Stomach smooth muscle (tissue), 2 donors: ENCODE results near the gene RHBDD1.
A peak's percentile ranks its signal among the peaks of the same experiment; 100 is the strongest.

ENCODE experiments used
- H3K27ac ChIP-seq: one replicate; pipeline ENCODE4 v1.7.0; 2013; ENCODE audit warnings: mild to moderate bottlenecking, low read length, inconsistent platforms
- H3K27me3 ChIP-seq, 2 donors: one replicate each; pipeline ENCODE4 v1.7.0; 2013; ENCODE audit warnings: low read length in 2 of 2; ENCODE audit not compliant: insufficient read depth in 2 of 2, control insufficient read depth in 1 of 2
- H3K36me3 ChIP-seq, 2 donors: one replicate each; pipeline ENCODE4 v1.7.0; 2013; ENCODE audit warnings: low read length in 2 of 2; ENCODE audit not compliant: control insufficient read depth in 2 of 2, insufficient read depth in 2 of 2
- H3K4me1 ChIP-seq: one replicate; pipeline ENCODE4 v1.7.0; 2013; ENCODE audit warnings: low read length; ENCODE audit not compliant: control insufficient read depth, insufficient read depth
- H3K4me3 ChIP-seq, 2 donors: one replicate each; pipeline ENCODE4 v1.7.0; 2013; ENCODE audit warnings: low read length in 2 of 2
- H3K9ac ChIP-seq, 2 donors: one replicate each; pipeline ENCODE4 v1.7.0; 2013; ENCODE audit warnings: low read length in 2 of 2, mild to moderate bottlenecking in 1 of 2
- H3K9me3 ChIP-seq, 2 donors: one replicate each; pipeline ENCODE4 v1.7.0; 2013; ENCODE audit warnings: low read length in 2 of 2; ENCODE audit not compliant: control insufficient read depth in 2 of 2
- donor health status: healthy.
- donor health status: Pancreatic carcinoma.

The RHBDD1 gene

DNA sequence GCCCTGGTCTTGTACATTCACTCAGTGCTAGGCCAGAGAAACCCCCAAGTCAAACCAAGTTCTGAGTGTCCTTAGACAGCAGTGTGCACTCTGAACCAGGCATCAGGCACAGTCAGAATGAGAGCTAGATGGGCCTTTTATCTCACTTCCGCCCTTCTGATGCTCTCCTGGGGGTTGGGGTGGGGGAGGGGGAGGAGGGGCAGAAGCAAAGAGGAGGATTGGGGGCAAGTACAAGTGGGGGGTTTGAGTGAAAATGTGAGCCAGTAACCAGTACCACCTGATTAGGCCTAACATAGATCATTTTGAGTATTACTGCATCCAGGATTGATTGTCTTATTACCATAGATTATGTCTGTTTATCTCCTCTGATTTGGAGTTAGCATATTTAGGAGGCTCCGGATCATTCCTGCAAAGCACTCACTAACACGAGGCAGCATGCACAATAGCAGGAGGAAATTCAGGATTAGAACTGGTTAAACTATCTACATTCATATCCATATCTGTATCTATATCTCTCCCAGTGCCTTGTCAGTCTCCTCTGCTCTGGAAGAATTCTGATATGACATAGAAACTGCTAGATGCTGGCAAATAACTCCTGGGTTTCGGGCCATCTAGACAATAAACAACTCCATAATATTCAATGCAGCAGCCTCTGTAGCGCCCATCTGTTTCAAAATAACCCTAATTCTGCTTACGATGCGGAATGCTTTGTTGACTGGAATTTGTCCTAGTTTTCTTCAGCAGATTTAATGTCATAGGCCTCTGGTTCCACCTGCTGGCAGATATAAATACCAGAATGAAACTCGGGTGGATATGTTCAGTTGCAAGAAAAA, 149.1 kb downstream of the RHBDD1 start:
- Histone ChIP-seq H3K4me1 (peaks cover 2% of the 10 kb centered on the region), H3K27me3 (no peaks in the 10 kb centered on the region), H3K4me3 (peak overlapping the region in 1 of 2 donors; percentile 21), H3K36me3 (peaks cover 0 to 2% of the 10 kb centered on the region in 2 donors), H3K27ac (no peak overlapping the region), H3K9me3 (no peaks in the 10 kb centered on the region), H3K9ac (no peak overlapping the region)

DNA sequence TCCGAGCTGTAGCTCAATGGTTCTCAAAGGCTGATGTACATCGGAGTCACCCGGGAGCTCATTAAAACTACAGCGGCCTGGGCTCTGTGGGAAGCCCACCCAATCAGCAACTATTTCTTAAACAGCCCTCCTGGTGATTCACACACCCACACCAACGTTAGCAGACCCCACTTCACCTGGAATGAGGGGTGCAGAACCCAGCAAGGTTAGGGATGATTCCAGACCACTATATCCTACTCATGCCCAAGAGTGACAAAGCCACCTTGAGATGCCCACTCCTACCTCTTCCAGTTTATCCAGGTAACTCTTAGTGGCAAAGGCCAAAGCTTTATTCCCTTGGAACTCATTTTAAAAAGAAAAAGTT, 149.7 kb downstream of the RHBDD1 start:
- no peak overlapping the region for H3K27ac ChIP-seq
- peaks cover 0 to 2% of the 10 kb centered on the region in 2 donors for H3K36me3 ChIP-seq
- H3K27me3 ChIP-seq: no peaks in the 10 kb centered on the region
- H3K4me1 ChIP-seq: peaks cover 2% of the 10 kb centered on the region
- no peak overlapping the region for H3K4me3 ChIP-seq
- no peaks in the 10 kb centered on the region for H3K9me3 ChIP-seq
- H3K9ac ChIP-seq: no peak overlapping the region

DNA sequence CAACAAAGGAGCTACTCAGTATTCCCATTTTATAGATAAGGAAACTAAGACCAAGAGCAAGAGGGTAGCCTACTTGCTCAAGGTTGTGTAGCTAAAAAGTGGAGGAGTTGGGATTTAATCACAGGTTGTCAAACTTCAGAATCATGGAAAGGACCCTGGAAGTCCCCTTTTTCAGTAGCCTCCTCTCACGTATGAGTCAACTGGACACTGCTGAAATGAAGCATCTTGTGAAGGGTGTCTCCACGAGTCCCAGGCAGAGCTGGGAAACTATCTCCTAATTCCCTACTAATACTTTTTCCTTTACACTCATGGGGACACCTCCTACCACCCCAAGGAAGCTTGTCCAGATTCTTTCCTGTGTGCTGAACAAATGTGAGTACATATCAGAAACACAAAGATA, 155.8 kb downstream of the RHBDD1 start:
- no peak overlapping the region for H3K9ac ChIP-seq
- H3K27ac ChIP-seq: no peak overlapping the region

DNA sequence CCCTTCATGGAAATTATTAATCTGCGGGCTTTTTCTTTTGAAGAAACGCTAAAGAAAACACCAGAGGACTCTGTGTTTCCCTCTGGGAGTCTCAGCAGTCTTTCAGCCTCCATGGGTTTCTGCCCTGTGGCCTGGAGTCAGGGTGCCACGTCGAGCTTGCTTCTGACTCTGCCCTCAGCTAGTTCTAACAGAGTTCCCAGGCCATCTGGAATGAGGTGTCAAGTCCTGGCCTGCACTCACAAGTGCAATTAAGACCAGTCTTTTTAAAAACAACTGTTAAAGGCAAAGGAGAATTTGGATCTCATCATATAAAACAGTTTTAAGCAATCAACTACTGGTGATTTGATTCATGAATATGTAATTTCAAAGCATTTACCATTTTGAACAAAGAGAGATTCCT, 157.3 kb downstream of the RHBDD1 start:
- no peak overlapping the region for H3K27ac ChIP-seq
- H3K9ac ChIP-seq: no peak overlapping the region
- H3K4me1 ChIP-seq: no peaks in the 10 kb centered on the region
- H3K36me3 ChIP-seq: peaks cover 4 to 7% of the 10 kb centered on the region in 2 donors
- no peaks in the 10 kb centered on the region for H3K9me3 ChIP-seq
- no peak overlapping the region for H3K4me3 ChIP-seq
- H3K27me3 ChIP-seq: no peaks in the 10 kb centered on the region

More for the DNA sequence above, 155.8 kb downstream of the RHBDD1 start:
- H3K4me3 ChIP-seq: no peak overlapping the region
- no peaks in the 10 kb centered on the region for H3K4me1 ChIP-seq
- no peaks in the 10 kb centered on the region for H3K9me3 ChIP-seq
- H3K36me3 ChIP-seq: peaks cover 4 to 7% of the 10 kb centered on the region in 2 donors
- no peaks in the 10 kb centered on the region for H3K27me3 ChIP-seq

DNA sequence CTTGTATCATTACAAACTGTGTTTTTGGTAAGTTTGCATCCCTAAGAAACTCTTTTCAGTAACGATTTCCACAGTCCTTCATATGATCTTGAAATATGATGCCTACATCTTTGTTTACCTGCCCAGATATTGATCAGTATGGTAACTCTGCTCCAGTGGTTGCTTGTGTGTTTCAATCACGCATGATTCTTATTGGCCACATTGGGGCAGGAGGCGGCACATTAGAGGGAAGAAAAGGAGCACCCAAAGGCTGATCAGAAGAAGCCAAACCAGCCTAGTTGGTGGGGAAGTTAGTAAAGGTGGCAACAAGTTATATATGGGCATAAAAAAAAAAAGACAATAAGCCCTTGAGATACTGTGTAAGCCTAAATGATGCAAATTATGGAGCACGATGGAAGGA, 158.9 kb downstream of the RHBDD1 start:
- Histone ChIP-seq H3K4me3 (no peak overlapping the region), H3K9ac (no peak overlapping the region), H3K9me3 (no peaks in the 10 kb centered on the region), H3K27me3 (no peaks in the 10 kb centered on the region), H3K27ac (no peak overlapping the region), H3K4me1 (no peaks in the 10 kb centered on the region), H3K36me3 (peaks cover 4 to 8% of the 10 kb centered on the region in 2 donors)

DNA sequence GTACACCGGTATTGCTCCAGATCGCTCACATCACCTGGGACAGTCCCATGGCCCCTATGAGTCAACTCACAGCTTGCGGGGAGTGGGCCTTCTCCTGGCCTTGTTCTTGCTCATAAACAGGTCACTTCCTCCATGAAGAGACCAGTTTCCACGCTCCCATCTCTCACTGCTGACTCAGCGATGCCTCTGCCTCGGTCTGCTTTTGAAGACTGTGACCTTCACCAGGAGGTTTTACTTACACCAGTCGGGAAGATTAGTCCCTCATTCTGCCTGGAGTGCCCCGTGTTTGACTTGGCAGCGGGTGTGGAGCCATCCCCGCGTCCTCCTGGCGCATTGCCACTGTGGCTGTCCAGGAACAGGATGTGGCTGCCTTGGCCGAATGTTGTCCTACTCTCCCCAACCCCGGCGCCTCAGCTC, 159.8 kb downstream of the RHBDD1 start:
- Histone ChIP-seq H3K9ac (no peak overlapping the region), H3K9me3 (no peaks in the 10 kb centered on the region), H3K4me3 (no peak overlapping the region), H3K36me3 (peaks cover 4 to 8% of the 10 kb centered on the region in 2 donors), H3K27ac (no peak overlapping the region), H3K27me3 (no peaks in the 10 kb centered on the region), H3K4me1 (no peaks in the 10 kb centered on the region)

DNA sequence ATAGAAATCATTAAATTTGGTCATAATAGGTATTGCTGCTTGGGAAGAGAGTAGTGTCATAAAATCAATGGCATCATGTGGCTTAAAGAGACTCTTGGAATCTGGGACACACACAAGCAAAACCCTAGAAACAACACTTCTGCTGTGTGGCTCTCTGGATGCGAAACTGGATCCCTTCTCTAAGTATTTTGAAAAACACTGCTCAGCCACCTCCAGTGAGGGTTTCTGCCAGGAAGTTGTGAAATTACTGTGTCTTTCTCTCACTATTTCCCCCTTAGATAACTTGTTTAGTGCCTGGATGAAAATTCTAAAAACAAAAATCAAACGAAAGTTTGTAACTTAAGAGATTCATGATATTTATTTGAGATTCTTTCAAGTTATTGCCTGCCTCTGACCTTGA, 163.8 kb downstream of the RHBDD1 start:
- Histone ChIP-seq H3K27me3 (no peaks in the 10 kb centered on the region), H3K4me3 (no peak overlapping the region), H3K4me1 (no peaks in the 10 kb centered on the region), H3K27ac (no peak overlapping the region), H3K9me3 (no peaks in the 10 kb centered on the region), H3K36me3 (peaks cover 4 to 8% of the 10 kb centered on the region in 2 donors), H3K9ac (no peak overlapping the region)

DNA sequence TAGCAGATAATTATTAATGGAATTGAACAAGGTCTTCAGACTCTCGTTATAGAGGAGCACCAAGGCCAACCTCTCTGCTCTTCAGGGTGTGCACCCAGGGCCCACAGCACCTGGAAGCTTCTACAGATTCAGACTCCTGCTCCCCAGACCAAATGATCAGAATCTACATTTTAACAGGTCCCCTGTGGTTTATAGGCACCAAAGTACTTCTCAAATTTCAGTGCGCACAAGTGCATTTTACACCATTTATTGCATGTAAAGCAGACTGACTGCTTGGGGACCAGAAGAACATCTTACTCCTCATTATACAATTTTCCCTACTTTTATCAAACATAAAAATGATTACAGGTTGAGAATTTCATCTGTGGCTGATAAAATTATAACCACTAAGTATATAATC, 164.3 kb downstream of the RHBDD1 start:
- Histone ChIP-seq H3K36me3 (peaks cover 4 to 8% of the 10 kb centered on the region in 2 donors), H3K9me3 (no peaks in the 10 kb centered on the region), H3K27ac (no peak overlapping the region), H3K4me1 (no peaks in the 10 kb centered on the region), H3K4me3 (no peak overlapping the region), H3K27me3 (no peaks in the 10 kb centered on the region), H3K9ac (no peak overlapping the region)

DNA sequence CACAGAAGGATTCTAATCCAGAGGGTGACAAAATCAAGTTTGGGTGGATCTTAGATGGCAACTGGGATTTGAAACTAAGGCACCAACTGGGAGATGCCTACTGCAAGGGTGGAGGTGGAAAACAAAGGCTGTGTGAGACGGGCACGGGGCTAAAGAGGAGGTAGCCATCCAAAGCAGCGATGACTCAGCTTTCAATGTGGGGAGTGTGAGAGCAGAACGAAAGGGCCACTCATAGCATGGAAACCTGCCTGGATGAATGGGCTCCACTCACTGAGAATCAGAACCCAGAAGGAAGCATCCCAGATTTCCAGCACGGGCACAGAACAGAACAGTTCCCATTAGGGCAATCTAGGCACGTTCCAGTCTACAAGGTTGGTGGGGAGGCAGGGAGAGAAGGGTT, 168.6 kb downstream of the RHBDD1 start:
- no peaks in the 10 kb centered on the region for H3K36me3 ChIP-seq

DNA sequence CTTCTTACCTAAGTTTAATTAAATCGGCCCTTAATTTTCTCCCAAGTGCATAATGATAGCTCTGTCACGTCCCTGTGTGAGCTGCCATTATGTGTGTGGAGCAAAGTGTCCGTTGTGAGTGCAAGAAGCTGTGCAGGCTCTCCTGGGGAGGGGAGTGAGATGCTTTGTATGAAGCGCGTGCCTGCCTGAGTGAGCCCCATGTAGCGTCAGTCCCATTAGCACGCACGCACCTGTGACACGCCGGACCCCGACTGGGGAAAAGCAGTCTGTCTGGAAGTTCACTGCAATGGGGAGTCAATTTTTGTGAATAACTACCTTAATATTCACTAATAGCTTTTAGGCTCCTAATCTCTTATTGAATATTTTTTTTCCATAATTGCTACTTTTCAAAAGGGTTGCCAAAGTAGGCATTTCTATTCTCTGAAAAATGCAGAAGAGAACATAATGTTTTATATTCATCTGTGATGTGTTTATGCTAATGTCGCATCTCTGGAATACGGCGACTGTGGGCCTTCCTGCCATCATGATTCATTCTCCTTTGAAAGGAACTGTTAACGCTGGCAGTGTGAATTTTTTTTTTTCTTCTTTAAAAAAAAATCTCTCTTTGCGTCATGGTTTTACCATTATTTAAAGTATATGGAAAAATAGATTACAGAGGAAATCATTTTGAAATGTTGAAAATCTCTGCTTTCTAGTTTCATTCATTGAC, 170.5 kb downstream of the RHBDD1 start:
- no peak overlapping the region for H3K27ac ChIP-seq
- no peak overlapping the region for H3K4me3 ChIP-seq
- H3K9me3 ChIP-seq: no peaks in the 10 kb centered on the region
- H3K9ac ChIP-seq: no peak overlapping the region
- no peaks in the 10 kb centered on the region for H3K4me1 ChIP-seq
- no peaks in the 10 kb centered on the region for H3K36me3 ChIP-seq
- no peaks in the 10 kb centered on the region for H3K27me3 ChIP-seq

More for the DNA sequence above, 168.6 kb downstream of the RHBDD1 start:
- H3K27me3 ChIP-seq: no peaks in the 10 kb centered on the region
- no peak overlapping the region for H3K27ac ChIP-seq
- H3K4me3 ChIP-seq: no peak overlapping the region
- H3K4me1 ChIP-seq: no peaks in the 10 kb centered on the region
- H3K9ac ChIP-seq: no peak overlapping the region
- H3K9me3 ChIP-seq: no peaks in the 10 kb centered on the region

DNA sequence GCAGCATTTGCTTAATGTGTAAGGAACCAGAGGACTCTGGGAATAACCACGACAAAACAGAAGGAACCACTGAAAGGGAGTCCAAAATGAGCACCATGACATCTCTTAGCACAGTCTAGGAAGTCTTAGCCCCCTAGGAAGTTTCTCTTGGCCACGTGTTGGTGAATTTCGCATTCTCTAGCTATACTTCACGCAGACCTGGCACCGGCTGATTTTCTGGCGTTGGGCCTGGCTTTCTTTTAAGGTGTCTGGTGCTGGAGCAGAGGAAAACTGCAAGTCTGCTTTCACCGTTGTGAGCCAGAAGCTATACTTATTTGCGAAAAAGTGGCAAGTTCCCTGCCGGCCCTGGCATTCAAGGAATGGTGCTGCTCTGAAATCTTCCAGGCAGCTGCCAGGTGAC, 171.3 kb downstream of the RHBDD1 start:
- no peak overlapping the region for H3K27ac ChIP-seq
- no peaks in the 10 kb centered on the region for H3K27me3 ChIP-seq
- H3K4me1 ChIP-seq: no peaks in the 10 kb centered on the region
- no peaks in the 10 kb centered on the region for H3K9me3 ChIP-seq
- no peak overlapping the region for H3K4me3 ChIP-seq
- H3K9ac ChIP-seq: no peak overlapping the region
- H3K36me3 ChIP-seq: no peaks in the 10 kb centered on the region
